ENCODE data around the gene ATXN1. TPM values are rescaled to one million over a fixed set of nuclear protein-coding genes. Genes with fewer than 3 reads are reported as not detected.

The ATXN1 gene
- total and polyA plus RNA-seq, 2 experiments from 2014 or later = 14.2 to 20.1 TPM

DNA sequence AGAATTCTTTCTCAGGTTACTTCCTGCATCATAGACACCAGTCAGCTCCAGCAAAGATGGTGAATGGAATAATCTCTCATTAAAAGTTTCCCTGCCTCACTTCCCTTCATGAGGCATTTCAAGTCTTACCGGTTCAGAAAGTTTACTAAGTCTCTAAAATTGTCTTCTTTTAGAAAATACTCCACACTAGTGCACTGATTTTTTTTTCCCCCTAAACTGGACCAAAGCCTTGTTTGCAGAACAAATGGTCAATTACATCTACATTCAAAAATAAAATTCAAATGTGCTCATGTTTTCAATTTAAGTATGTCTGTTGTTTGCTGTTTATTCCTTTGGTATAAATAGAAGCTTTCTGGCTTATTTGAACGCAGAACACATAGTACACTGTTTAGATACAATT is 411.7 kb downstream of the ATXN1 start:
- no peak for TF ChIP-seq EZH2 (IDR thresholded peaks at IDR 0.05; ENCODE audit: insufficient read depth, poor library complexity, severe bottlenecking)
- no peak for TF ChIP-seq EZH2phosphoT487 (IDR thresholded peaks at IDR 0.05; ENCODE audit: insufficient read depth, low read depth)

GRCh38 chr6:16346831-16347230 is 414.4 kb downstream of the ATXN1 start:
- Histone ChIP-seq H3F3A (ENCODE audit: insufficient read depth) (peaks cover 46% of the 10 kb centered on the region), H3K4me1 (ENCODE audit: insufficient read depth) (peaks cover 48% of the 10 kb centered on the region), H3K36me3 (ENCODE audit: low read depth) (no peaks in the 10 kb centered on the region), H4K20me1 (ENCODE audit: insufficient read depth) (no peaks in the 10 kb centered on the region), H3K9ac (no peak overlapping the region), H3K9me3 (ENCODE audit: low read depth) (no peaks in the 10 kb centered on the region), H2AFZ (no peak overlapping the region), H3K27ac (no peak overlapping the region), H3K79me2 (ENCODE audit: insufficient read depth) (peaks cover 6% of the 10 kb centered on the region; the same call in 1 of the 2 replicates), H3K27me3 (replicated peaks; ENCODE audit: insufficient read depth) (no peaks in the 10 kb centered on the region), H3K4me3 (no peak overlapping the region), H3K9me2 (ENCODE audit: insufficient read depth) (no peaks in the 10 kb centered on the region), H3K4me2 (ENCODE audit: unreplicated experiment) (no peak overlapping the region)
- DNase-seq = no peak
- no peak for TF ChIP-seq EZH2phosphoT487 (IDR thresholded peaks at IDR 0.05; ENCODE audit: insufficient read depth, low read depth)
- no peak for TF ChIP-seq EZH2 (IDR thresholded peaks at IDR 0.05; ENCODE audit: insufficient read depth, poor library complexity, severe bottlenecking)
- WGBS, 2 experiments (ENCODE audit: low coverage in 1 of 2, low lambda C conversion rate in 2 of 2, missing lambda C conversion rate in 2 of 2) = 98% methylated on average over 11 to 32 of the region's 32 CpGs
- in situ Hi-C loops (cut with MboI) = loop anchor here (25.0 kb wide), 2 partner anchors 615 to 740 kb away; no protein-coding TSS in a partner anchor

More for the DNA sequence above, 411.7 kb downstream of the ATXN1 start:
- no peak overlapping the region for H3K9ac ChIP-seq
- H3K27me3 ChIP-seq (replicated peaks; ENCODE audit: insufficient read depth) = no peaks in the 10 kb centered on the region
- H3F3A ChIP-seq (ENCODE audit: insufficient read depth) = peaks cover 56% of the 10 kb centered on the region
- in situ Hi-C loops (cut with MboI) = loop anchor here (25.0 kb wide), 2 partner anchors 613 to 738 kb away; no protein-coding TSS in a partner anchor
- H3K27ac ChIP-seq = no peak overlapping the region
- H2AFZ ChIP-seq = no peak overlapping the region
- WGBS, 2 experiments (ENCODE audit: low coverage in 1 of 2, low lambda C conversion rate in 2 of 2, missing lambda C conversion rate in 2 of 2) = 36 to 42% methylated on average over 2 of the region's 2 CpGs
- H3K4me3 ChIP-seq = no peak overlapping the region
- no peak for DNase-seq
- H3K4me2 ChIP-seq (ENCODE audit: unreplicated experiment) = no peak overlapping the region
- no peaks in the 10 kb centered on the region for H3K36me3 ChIP-seq (ENCODE audit: low read depth)
- no peaks in the 10 kb centered on the region for H3K9me3 ChIP-seq (ENCODE audit: low read depth)
- H3K79me2 ChIP-seq (ENCODE audit: insufficient read depth) = peaks cover 6% of the 10 kb centered on the region; the same call in 1 of the 2 replicates
- peaks cover 44% of the 10 kb centered on the region for H3K4me1 ChIP-seq (ENCODE audit: insufficient read depth)
- H4K20me1 ChIP-seq (ENCODE audit: insufficient read depth) = no peaks in the 10 kb centered on the region
- H3K9me2 ChIP-seq (ENCODE audit: insufficient read depth) = no peaks in the 10 kb centered on the region

DNA sequence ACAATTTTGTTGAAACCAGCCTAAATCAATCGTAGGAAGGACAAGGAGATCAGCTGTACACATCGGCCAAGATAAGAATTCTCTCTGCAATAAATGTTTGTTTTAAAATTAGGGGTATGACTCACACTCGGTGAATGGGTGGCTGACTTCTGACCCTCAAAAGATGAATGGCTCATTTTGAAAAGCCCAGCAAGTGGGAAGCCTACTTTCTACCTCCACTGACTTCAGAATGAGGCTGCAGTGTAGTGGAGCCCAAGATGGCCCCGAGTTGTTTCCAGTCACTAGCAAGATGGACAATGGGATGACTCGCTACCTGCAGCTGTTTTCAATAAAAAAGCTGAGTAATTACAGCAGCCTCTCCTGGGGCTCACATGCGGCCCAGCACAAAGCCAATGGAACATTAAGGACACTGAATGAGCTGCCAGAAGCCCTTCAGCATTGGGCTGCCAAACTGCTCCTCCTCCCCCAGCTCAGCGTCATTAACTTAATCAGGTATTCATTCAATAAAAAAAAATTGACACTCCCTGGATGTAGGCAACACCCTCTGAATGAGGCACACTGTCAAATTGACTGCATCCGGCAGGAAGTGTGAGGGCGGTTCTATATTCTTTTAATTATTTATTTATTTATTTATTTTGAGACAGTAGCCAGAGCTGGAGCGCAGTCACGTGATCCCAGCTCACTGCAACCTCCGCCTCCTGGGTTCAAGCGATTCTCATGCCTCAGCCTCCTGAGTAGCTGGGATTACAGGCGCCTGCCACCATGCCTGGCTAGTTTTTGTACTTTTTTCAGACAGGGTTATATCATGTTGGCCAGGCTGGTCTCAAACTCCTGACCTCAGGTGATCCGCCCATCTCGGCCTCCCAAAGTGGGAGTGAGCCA is 415.6 kb downstream of the ATXN1 start:
- Histone ChIP-seq H3F3A (ENCODE audit: insufficient read depth) (peaks cover 34% of the 10 kb centered on the region), H4K20me1 (ENCODE audit: insufficient read depth) (no peaks in the 10 kb centered on the region), H3K27ac (peak overlapping the region; percentile 81), H3K4me1 (ENCODE audit: insufficient read depth) (peaks cover 38% of the 10 kb centered on the region), H3K9me2 (ENCODE audit: insufficient read depth) (no peaks in the 10 kb centered on the region), H3K9ac (peak overlapping the region; percentile 29), H3K36me3 (ENCODE audit: low read depth) (no peaks in the 10 kb centered on the region), H3K4me3 (no peak overlapping the region), H3K27me3 (replicated peaks; ENCODE audit: insufficient read depth) (no peaks in the 10 kb centered on the region), H3K79me2 (ENCODE audit: insufficient read depth) (peaks cover 6% of the 10 kb centered on the region; the same call in 1 of the 2 replicates), H3K4me2 (ENCODE audit: unreplicated experiment) (peak overlapping the region; percentile 18), H3K9me3 (ENCODE audit: low read depth) (no peaks in the 10 kb centered on the region), H2AFZ (peak overlapping the region; percentile 5; the same call in 1 of the 2 replicates)
- in situ Hi-C loops (cut with MboI) = loop anchor here (25.0 kb wide), 2 partner anchors 617 to 742 kb away; no protein-coding TSS in a partner anchor
- TF ChIP-seq EZH2phosphoT487 (IDR thresholded peaks at IDR 0.05; ENCODE audit: insufficient read depth, low read depth) (no peak), EZH2 (IDR thresholded peaks at IDR 0.05; ENCODE audit: insufficient read depth, poor library complexity, severe bottlenecking) (no peak)
- WGBS, 2 experiments (ENCODE audit: low coverage in 1 of 2, low lambda C conversion rate in 2 of 2, missing lambda C conversion rate in 2 of 2) = 36 to 43% methylated on average over 16 of the region's 16 CpGs
- peak; percentile 94 for DNase-seq

- Histone ChIP-seq H3K9ac (peak overlapping the region; percentile 29; the same call in 1 of the 2 replicates), H3K27me3 (replicated peaks; ENCODE audit: insufficient read depth) (no peaks in the 10 kb centered on the region), H3K4me2 (ENCODE audit: unreplicated experiment) (peak overlapping the region; percentile 13), H3F3A (ENCODE audit: insufficient read depth) (peaks cover 25% of the 10 kb centered on the region), H4K20me1 (ENCODE audit: insufficient read depth) (no peaks in the 10 kb centered on the region), H3K36me3 (ENCODE audit: low read depth) (no peaks in the 10 kb centered on the region), H3K9me3 (ENCODE audit: low read depth) (no peaks in the 10 kb centered on the region), H3K4me3 (no peak overlapping the region), H3K79me2 (ENCODE audit: insufficient read depth) (peaks cover 6% of the 10 kb centered on the region; the same call in 1 of the 2 replicates), H3K4me1 (ENCODE audit: insufficient read depth) (peaks cover 35% of the 10 kb centered on the region), H3K9me2 (ENCODE audit: insufficient read depth) (no peaks in the 10 kb centered on the region), H2AFZ (no peak overlapping the region), H3K27ac (peak overlapping the region; percentile 81)
- in situ Hi-C loops (cut with MboI) = loop anchor here (25.0 kb wide), 2 partner anchors 618 to 743 kb away; no protein-coding TSS in a partner anchor
- 96 to 99% methylated on average over 6 of the region's 6 CpGs for WGBS, 2 experiments (ENCODE audit: low coverage in 1 of 2, low lambda C conversion rate in 2 of 2, missing lambda C conversion rate in 2 of 2)
- peak; percentile 21 for DNase-seq
- TF ChIP-seq EZH2 (IDR thresholded peaks at IDR 0.05; ENCODE audit: insufficient read depth, poor library complexity, severe bottlenecking) (no peak), EZH2phosphoT487 (IDR thresholded peaks at IDR 0.05; ENCODE audit: insufficient read depth, low read depth) (no peak)
Observed at GRCh38 chr6:16344756-16345155, 416.5 kb downstream of the ATXN1 start.

All from GM23248 (cell line).